ENCODE results near the gene IL36B.

DNA sequence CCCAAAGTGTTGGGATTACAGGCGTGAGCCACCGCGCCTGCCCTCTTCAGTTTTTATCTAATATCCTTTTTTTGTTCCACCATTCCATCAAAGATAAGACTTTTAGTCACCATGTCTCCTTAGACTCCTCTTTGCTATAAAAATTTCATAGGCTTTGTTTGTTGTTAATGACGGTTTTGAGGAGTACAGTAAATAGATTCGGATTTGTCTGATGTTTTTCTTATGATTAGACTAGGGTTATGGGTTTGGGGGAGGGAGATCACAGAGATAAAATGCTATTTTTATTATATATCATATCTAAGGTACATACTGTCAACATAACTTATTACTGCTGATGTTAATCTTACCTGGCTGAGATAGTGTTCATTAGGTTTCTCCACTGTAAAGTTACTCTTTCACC is 6.2 kb downstream of the IL36B start:
- TF ChIP-seq, protein P1, sequence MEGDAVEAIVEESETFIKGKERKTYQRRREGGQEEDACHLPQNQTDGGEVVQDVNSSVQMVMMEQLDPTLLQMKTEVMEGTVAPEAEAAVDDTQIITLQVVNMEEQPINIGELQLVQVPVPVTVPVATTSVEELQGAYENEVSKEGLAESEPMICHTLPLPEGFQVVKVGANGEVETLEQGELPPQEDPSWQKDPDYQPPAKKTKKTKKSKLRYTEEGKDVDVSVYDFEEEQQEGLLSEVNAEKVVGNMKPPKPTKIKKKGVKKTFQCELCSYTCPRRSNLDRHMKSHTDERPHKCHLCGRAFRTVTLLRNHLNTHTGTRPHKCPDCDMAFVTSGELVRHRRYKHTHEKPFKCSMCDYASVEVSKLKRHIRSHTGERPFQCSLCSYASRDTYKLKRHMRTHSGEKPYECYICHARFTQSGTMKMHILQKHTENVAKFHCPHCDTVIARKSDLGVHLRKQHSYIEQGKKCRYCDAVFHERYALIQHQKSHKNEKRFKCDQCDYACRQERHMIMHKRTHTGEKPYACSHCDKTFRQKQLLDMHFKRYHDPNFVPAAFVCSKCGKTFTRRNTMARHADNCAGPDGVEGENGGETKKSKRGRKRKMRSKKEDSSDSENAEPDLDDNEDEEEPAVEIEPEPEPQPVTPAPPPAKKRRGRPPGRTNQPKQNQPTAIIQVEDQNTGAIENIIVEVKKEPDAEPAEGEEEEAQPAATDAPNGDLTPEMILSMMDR (IDR thresholded peaks at IDR 0.05 in 8 of 11, conservative IDR thresholded peaks at IDR 0.05 in 3 of 11) = no peak
- TF ChIP-seq POLR2AphosphoS5 (IDR thresholded peaks at IDR 0.05) = no peak
- TF ChIP-seq POLR2A (IDR thresholded peaks at IDR 0.05) = no peak

All from spleen (tissue), 7 donors.